Peyer's patch (tissue), 4 donors: ENCODE results near the gene MRPL50. TPM values are rescaled to one million over a fixed set of nuclear protein-coding genes. Genes with fewer than 3 reads are reported as not detected.
A peak's percentile ranks its signal among the peaks of the same experiment; 100 is the strongest.

Experiments used
- DNase-seq, 3 donors: peaks; one replicate each; pipeline ENCODE4 v3.0.0-alpha.2; 2017 to 2019
- H3K27ac ChIP-seq, 4 donors: fragments of 200-600 bp; sonication (generic); one replicate each; pipeline ENCODE4 v1.5.1; 2016 to 2019
- H3K27me3 ChIP-seq, 2 donors: fragments of 200-600 bp; sonication (generic); one replicate each; pipeline ENCODE4 v1.5.1; 2019
- H3K36me3 ChIP-seq, 3 donors: fragments of 200-600 bp; sonication (generic); one replicate each; pipeline ENCODE4 v1.5.1; 2016 to 2019
- H3K4me1 ChIP-seq, 4 donors: fragments of 200-600 bp; sonication (generic); one replicate each; pipeline ENCODE4 v1.5.1; 2016 to 2019
- H3K4me3 ChIP-seq, 4 donors: fragments of 200-600 bp; sonication (generic); 1 replicate in 3 of 4; 2 replicates in 1 of 4; pipeline ENCODE4 v1.5.1; 2016 to 2019; ENCODE audit warnings: mild to moderate bottlenecking in 1 of 4
- H3K9me3 ChIP-seq, 4 donors: fragments of 200-600 bp; sonication (generic); one replicate each; pipeline ENCODE4 v1.5.1; 2016 to 2019; ENCODE audit warnings: mild to moderate bottlenecking in 1 of 4
- POLR2A ChIP-seq, 2 donors: fragments of 450-650 bp; IDR thresholded peaks; one replicate each; pipeline ENCODE4 v1.5.1; 2017; ENCODE audit warnings: antibody characterized with exemption in 2 of 2, mild to moderate bottlenecking in 2 of 2, moderate library complexity in 2 of 2
- total RNA-seq, 4 donors: library from RNA; depleted of rRNA; stranded (reverse); fragments of >200 nt; gene quantifications; one replicate each; pipeline ENCODE4 v1.1.0, GENCODE V29; 2016
- TF ChIP-seq, protein P1 (sequence below), 6 experiments: fragments of 450-650 bp in 4 of 6; fragments of 200-600 bp in 2 of 6; sonication (generic) in 1 of 6; IDR thresholded peaks; one replicate each; pipeline ENCODE4 v1.5.1; 2017 to 2019; ENCODE audit warnings: antibody characterized with exemption in 6 of 6, mild to moderate bottlenecking in 3 of 6, moderate library complexity in 1 of 6

Gene MRPL50
- total RNA-seq, 4 donors from 2014 or later, result 5.3 to 10.7 (median 8.9) TPM

- DNase-seq, result no peak
- peaks cover 0 to 27% (median 1%) of the 10 kb centered on the region in 4 donors for H3K4me1 ChIP-seq
- TF ChIP-seq, protein P1, sequence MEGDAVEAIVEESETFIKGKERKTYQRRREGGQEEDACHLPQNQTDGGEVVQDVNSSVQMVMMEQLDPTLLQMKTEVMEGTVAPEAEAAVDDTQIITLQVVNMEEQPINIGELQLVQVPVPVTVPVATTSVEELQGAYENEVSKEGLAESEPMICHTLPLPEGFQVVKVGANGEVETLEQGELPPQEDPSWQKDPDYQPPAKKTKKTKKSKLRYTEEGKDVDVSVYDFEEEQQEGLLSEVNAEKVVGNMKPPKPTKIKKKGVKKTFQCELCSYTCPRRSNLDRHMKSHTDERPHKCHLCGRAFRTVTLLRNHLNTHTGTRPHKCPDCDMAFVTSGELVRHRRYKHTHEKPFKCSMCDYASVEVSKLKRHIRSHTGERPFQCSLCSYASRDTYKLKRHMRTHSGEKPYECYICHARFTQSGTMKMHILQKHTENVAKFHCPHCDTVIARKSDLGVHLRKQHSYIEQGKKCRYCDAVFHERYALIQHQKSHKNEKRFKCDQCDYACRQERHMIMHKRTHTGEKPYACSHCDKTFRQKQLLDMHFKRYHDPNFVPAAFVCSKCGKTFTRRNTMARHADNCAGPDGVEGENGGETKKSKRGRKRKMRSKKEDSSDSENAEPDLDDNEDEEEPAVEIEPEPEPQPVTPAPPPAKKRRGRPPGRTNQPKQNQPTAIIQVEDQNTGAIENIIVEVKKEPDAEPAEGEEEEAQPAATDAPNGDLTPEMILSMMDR (IDR thresholded peaks at IDR 0.05), result no peak
- TF ChIP-seq POLR2A (IDR thresholded peaks at IDR 0.05), result no peak
- no peaks in the 10 kb centered on the region for H3K27me3 ChIP-seq
- no peaks in the 10 kb centered on the region for H3K36me3 ChIP-seq
- H3K27ac ChIP-seq, result peak overlapping the region in 2 of 4 donors; percentile 57 to 84
- no peak overlapping the region for H3K4me3 ChIP-seq
- H3K9me3 ChIP-seq, result no peaks in the 10 kb centered on the region
These were observed 44.7 kb downstream of the MRPL50 start for GRCh38 chr9:101353683-101354082.

DNA sequence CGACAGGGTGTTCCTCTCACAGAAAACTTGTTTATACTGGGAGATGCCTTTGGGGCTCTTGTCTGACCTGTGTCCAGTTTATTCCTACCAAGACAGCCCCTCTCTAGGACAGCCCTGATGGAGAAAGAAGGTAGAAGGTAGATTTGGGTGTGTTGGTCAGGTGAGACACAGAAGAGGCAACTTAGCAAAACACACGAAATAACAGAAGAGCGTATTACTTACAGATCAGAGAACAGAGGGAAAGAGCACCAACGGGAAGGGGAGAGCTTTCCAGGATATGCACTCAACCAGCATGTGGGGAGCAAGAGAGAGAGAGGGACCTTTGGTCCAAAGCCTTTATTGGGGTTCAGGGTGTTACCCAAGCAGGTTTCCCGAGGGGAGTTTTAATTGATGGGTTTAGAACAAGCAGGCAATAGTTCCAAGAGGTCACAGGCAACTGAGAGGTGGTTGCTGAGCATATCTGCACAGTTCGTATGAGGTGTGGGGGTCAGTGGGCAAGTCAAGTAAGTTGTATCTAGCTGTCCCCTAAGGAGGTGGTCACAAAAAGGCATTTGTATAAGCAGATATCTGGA is 45.4 kb downstream of the MRPL50 start:
- DNase-seq, result no peak

GRCh38 chr9:101350285-101350684 is 48.1 kb downstream of the MRPL50 start:
- TF ChIP-seq, protein P1 (IDR thresholded peaks at IDR 0.05), result no peak
- no peak for TF ChIP-seq POLR2A (IDR thresholded peaks at IDR 0.05)
- no peaks in the 10 kb centered on the region for H3K9me3 ChIP-seq
- H3K4me3 ChIP-seq, result no peak overlapping the region
- H3K36me3 ChIP-seq, result no peaks in the 10 kb centered on the region
- DNase-seq, result no peak
- H3K27me3 ChIP-seq, result no peaks in the 10 kb centered on the region
- H3K27ac ChIP-seq, result no peak overlapping the region
- H3K4me1 ChIP-seq, result peaks cover 0 to 21% (median 1%) of the 10 kb centered on the region in 4 donors

More for the DNA sequence above, 45.4 kb downstream of the MRPL50 start:
- Histone ChIP-seq H3K9me3 (no peaks in the 10 kb centered on the region), H3K4me3 (no peak overlapping the region), H3K36me3 (no peaks in the 10 kb centered on the region), H3K4me1 (peaks cover 0 to 27% (median 1%) of the 10 kb centered on the region in 4 donors), H3K27ac (peak overlapping the region in 2 of 4 donors; percentile 8 to 13), H3K27me3 (no peaks in the 10 kb centered on the region)
- no peak for TF ChIP-seq POLR2A (IDR thresholded peaks at IDR 0.05)
- TF ChIP-seq, protein P1 (IDR thresholded peaks at IDR 0.05), result no peak

GRCh38 chr9:101342595-101342994 is 55.8 kb downstream of the MRPL50 start:
- Histone ChIP-seq H3K4me3 (no peak overlapping the region), H3K9me3 (no peaks in the 10 kb centered on the region), H3K27me3 (no peaks in the 10 kb centered on the region), H3K4me1 (no peaks in the 10 kb centered on the region), H3K36me3 (no peaks in the 10 kb centered on the region), H3K27ac (no peak overlapping the region)
- no peak for DNase-seq
- no peak for TF ChIP-seq POLR2A (IDR thresholded peaks at IDR 0.05)
- TF ChIP-seq, protein P1 (IDR thresholded peaks at IDR 0.05), result no peak

- Histone ChIP-seq H3K4me1 (no peaks in the 10 kb centered on the region), H3K27ac (no peak overlapping the region), H3K9me3 (no peaks in the 10 kb centered on the region), H3K4me3 (no peak overlapping the region), H3K27me3 (no peaks in the 10 kb centered on the region), H3K36me3 (no peaks in the 10 kb centered on the region)
- TF ChIP-seq, protein P1 (IDR thresholded peaks at IDR 0.05), result no peak
- TF ChIP-seq POLR2A (IDR thresholded peaks at IDR 0.05), result no peak
- DNase-seq, result no peak
These were observed 56.5 kb downstream of the MRPL50 start for GRCh38 chr9:101341958-101342357.

Other genes starting within 250 kb of the MRPL50 start
- gene BAAT, start 13.6 kb downstream of the MRPL50 start, total RNA-seq, result 1 to 10 TPM in 1 of 4 donors, not detected in 3; 1.2 TPM
- 10 to 100 TPM; 22.8 to 33.0 (median 25.7) TPM for gene ZNF189, start 233 bp upstream of the MRPL50 start, total RNA-seq
- gene ALDOB, start 37.2 kb upstream of the MRPL50 start, total RNA-seq, result over 10,000 TPM in 2 of 4 donors, 1,000 to 10,000 TPM in 1, 100 to 1,000 TPM in 1; 852 to 11,538 (median 10,067) TPM
- 10 to 100 TPM; 14.1 to 35.5 (median 16.1) TPM for gene RNF20, start 135.2 kb upstream of the MRPL50 start, total RNA-seq
- not detected for gene PPP3R2, start 196.4 kb upstream of the MRPL50 start, total RNA-seq